PC-3 (cell line): ENCODE measurements around the gene FBXW7.

Experiments used
- CTCF ChIP-seq: fragments of 300-600 bp; sonication (generic); conservative IDR thresholded peaks from 2 replicates; pipeline ENCODE4 v1.5.1; 2017; ENCODE audit warnings: antibody characterized with exemption, low read depth, mild to moderate bottlenecking, low read length
- EZH2 ChIP-seq: fragments of 300-600 bp; sonication (generic); IDR thresholded peaks from one replicate; pipeline ENCODE4 v1.6.1; 2017; ENCODE audit warnings: antibody characterized with exemption, mild to moderate bottlenecking, low read length; ENCODE audit not compliant: unreplicated experiment
- EZH2phosphoT487 ChIP-seq: fragments of 300-600 bp; sonication (generic); IDR thresholded peaks from 2 replicates; pipeline ENCODE4 v1.6.1; 2018; ENCODE audit warnings: mild to moderate bottlenecking, antibody characterized with exemption, low read length, borderline replicate concordance

- TF ChIP-seq CTCF (no peak), EZH2phosphoT487 (no peak), EZH2 (no peak)
These were observed 171.5 kb downstream of the FBXW7 start for GRCh38 chr4:152364383-152364782.
